GM18502 (cell line): ENCODE results near the gene PPFIBP1.
"Not testable (repeated sequence)": the region's sequence is repeated elsewhere in the genome, so short reads cannot be mapped to it uniquely, and the experiment has no call there.

Experiments
- ATAC-seq: cut with Tn5 transposase; IDR thresholded peaks from one replicate; pipeline ENCODE4 v1.9.1; 2021; ENCODE audit warnings: mild to moderate bottlenecking; ENCODE audit not compliant: unreplicated experiment, poor library complexity

PPFIBP1 gene

GRCh38 chr12:27644158-27644845, 120.3 kb downstream of the PPFIBP1 start:
- no peak for ATAC-seq

DNA sequence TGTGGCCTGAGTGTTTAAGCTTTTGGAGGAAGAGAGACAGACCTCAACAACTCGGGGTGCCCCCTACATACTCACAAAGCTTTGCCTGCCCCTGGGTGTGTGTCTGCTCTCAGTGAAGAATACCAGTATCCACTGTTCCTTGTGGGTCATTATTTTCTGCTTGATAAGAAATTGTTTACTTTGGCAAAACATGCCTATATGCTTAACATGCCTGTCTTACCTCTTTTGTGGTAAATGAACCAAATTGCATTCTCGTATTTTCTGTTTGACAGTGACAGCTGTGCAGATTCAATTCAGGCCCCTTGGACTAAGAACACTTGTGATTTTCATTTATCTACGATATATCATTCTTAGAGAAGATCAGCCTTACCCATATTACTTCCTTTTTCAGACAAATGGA, 121.7 kb downstream of the PPFIBP1 start:
- ATAC-seq: no peak

DNA sequence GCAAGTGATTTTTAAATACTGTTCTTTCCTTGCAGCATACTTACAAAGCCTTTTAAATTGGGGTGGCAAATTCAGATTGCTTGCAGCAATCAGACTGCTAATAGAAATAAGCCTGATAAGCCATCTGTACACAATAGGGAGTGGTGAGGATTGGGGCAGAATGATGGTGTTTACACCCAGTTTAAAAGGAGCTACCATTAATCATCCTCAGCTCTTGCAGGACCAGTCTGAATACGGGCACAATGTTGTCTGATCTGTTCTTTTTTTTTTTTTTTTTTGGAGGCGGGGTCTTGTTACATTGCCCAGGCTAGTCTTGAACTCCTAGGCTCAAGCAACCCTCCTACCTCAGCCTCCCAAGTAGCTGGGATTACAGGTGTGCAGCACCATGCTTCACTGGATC, 122.1 kb downstream of the PPFIBP1 start:
- no peak for ATAC-seq

DNA sequence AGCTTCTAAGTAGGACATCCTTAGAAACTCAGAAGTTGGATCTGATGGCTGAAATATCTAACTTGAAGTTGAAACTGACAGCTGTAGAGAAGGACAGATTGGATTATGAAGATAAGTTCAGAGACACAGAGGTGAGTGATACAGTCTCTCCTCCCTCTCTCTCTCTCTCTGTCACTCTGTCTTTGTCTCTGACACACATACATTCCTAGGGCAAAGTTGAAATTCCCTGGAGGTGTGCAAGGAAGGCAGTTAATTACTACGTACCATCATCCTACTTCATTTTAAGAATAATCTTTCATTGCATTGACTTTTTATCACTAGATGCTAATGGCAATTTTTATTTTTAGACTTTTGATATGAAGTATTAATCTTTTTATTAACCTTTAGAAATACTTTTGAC, 126.0 kb downstream of the PPFIBP1 start:
- ATAC-seq: no peak

GRCh38 chr12:27651201-27651600, 127.2 kb downstream of the PPFIBP1 start:
- ATAC-seq: no peak

- no peak for ATAC-seq
These were observed 128.3 kb downstream of the PPFIBP1 start for GRCh38 chr12:27652174-27652763.

- peak; percentile 67 for ATAC-seq
These were observed 129.7 kb downstream of the PPFIBP1 start for GRCh38 chr12:27653661-27654060.

- not testable (repeated sequence) for ATAC-seq
These were observed 131.5 kb downstream of the PPFIBP1 start for GRCh38 chr12:27655476-27655875.

DNA sequence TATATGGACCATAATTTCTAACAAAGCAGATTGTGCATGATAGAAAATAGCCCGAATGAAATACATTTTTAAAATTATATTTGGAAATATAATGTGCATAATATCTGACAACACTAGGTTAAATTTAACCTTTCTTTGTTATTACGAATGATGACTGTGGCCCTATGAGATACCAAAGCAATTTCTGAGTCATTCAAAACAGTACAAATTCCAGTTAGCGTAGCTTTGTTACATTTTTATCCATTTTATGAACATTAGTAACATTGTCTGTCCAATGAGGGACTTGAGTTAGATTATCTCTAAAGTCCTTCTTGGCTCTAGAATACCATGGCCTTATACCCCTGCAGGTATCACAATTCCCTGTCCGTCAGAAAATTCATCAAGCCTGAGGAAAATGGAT, 133.3 kb downstream of the PPFIBP1 start:
- no peak for ATAC-seq

DNA sequence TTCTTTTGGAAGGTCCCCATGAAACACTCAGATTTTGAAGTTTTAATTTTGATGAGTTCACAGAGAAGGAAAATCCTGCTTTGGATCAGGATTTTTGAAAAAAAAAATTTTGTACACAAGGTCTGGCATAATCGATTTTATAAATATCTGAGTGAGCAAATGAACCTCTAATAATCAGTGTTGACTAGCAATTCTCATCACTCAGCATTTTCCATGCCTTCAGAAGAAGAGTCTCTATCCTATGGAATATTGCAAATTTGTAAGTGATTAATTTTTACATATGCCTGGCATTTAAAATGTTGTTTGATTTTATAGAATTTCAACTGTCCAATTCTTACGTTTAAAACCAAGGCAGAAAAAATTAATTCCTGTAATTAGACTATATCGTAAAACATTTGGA, 141.7 kb downstream of the PPFIBP1 start:
- no peak for ATAC-seq

GRCh38 chr12:27666510-27666909, 142.5 kb downstream of the PPFIBP1 start:
- no peak for ATAC-seq

GRCh38 chr12:27667540-27667939, 143.5 kb downstream of the PPFIBP1 start:
- ATAC-seq: no peak

DNA sequence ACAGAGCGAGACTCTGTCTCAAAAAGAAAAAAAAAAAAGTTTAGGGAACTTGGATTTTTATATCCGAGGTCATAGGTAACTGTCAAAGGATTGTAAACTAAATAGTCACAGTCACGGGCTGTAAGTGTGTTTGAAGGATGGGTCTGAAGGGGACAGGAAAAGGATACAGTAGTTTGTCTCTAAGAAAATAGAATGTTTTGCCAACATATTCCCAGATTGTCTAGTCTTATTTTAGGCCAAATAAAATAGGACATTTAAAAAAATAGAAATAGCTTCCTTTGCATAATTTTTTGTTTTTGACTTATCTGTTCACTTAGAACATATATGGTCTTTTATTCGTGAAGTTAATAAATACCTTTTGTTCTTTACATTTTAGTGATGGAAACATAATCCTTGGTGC, 148.0 kb downstream of the PPFIBP1 start:
- ATAC-seq: no peak

GRCh38 chr12:27672643-27673042, 148.6 kb downstream of the PPFIBP1 start:
- no peak for ATAC-seq

GRCh38 chr12:27673101-27673718, 149.2 kb downstream of the PPFIBP1 start:
- ATAC-seq: no peak

GRCh38 chr12:27674989-27675388, 151.0 kb downstream of the PPFIBP1 start:
- ATAC-seq: no peak

GRCh38 chr12:27680619-27681018, 156.6 kb downstream of the PPFIBP1 start:
- ATAC-seq: no peak

DNA sequence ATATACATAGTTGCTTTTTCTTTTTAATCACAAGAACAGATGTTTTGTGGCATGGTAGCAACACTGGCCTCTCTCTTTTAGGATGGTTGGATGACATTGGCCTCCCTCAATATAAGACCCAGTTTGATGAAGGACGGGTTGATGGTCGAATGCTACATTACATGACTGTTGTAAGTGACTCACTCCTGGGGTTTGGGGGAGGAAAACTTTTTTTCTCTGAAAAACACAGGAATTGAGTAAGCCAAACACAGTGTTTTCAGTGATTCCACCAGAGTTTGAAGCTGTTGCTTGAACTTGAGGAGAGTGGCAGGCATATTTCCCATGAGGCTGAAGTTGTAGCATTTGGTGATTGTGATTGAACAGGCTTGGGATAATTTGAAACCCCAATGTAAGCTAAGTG, 158.5 kb downstream of the PPFIBP1 start:
- no peak for ATAC-seq

DNA sequence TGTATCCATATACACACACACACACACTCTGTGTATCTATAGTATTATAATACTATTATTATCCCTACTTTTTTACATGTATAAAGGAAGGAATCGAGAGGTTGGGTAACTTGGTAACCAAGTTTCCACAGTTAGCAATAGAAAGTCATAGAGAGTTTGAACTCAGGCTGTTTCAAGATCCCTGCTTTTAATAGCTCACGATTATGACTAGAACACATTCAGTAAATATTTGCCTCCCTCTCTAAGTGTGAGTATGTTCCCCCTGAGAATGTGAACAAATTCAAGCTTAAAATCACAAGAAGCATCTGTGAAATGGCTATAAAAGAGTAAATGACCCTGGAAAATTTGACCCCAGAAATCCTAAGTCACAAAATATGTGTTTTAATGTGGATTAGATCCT, 161.3 kb downstream of the PPFIBP1 start:
- no peak for ATAC-seq

DNA sequence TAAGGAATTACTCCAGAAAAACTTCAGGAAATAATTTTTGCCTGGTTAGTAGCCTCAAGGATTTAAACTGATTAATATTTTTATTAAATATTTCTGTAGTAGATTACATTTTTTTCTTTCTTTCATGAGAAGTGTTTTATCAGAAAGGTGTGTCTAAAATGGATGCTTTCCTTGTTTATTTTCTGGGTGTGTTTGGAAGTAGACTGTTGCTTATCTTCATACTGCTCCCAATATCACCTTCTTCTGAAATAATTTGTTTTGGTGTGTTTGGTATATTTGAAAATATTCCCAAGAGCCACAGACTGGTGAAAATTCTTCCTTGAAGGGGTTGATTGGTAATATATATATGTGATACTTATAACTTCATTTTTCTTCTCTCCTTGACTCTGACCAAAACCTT, 162.1 kb downstream of the PPFIBP1 start:
- ATAC-seq: no peak

DNA sequence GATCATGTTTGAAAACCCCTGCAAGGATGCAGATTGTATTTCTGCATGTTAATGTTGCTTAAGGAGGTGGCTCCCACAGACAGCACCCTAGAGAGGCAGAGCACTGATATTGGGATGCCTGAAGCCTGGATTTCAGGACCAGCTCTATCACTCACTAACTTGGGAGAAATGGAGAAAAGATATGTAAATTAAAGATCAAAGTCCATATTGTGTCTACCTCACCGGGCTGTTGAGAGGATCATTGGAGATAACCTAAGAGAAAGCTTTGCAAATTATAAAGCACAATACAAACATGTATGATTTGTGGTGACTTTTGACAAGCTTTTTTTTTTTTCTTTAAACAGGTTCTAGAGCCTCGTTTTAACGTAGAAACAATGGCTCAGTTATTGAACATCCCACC, 164.7 kb downstream of the PPFIBP1 start:
- no peak for ATAC-seq
